ENCODE results near the gene PDLIM1.

PDLIM1 gene

GRCh38 chr10:95267251-95267650, 23.6 kb downstream of the PDLIM1 start:
- no peak overlapping the region for H3K4me3 ChIP-seq (ENCODE audit: low read depth, low read length)
- no peak for DNase-seq (ENCODE audit: low read depth)
- no peak for TF ChIP-seq CTCF (IDR thresholded peaks at IDR 0.05; ENCODE audit: control insufficient read depth, extremely low read depth, insufficient read depth)

- H3K4me3 ChIP-seq (ENCODE audit: low read depth, low read length), result no peak overlapping the region
- no peak for TF ChIP-seq CTCF (IDR thresholded peaks at IDR 0.05; ENCODE audit: control insufficient read depth, extremely low read depth, insufficient read depth)
- peak; percentile 86 for DNase-seq (ENCODE audit: low read depth)
Observed at GRCh38 chr10:95266674-95267095, 24.1 kb downstream of the PDLIM1 start.

- H3K4me3 ChIP-seq (ENCODE audit: low read depth, low read length), result no peak overlapping the region
- TF ChIP-seq CTCF (IDR thresholded peaks at IDR 0.05; ENCODE audit: control insufficient read depth, extremely low read depth, insufficient read depth), result no peak
- no peak for DNase-seq (ENCODE audit: low read depth)
Observed at GRCh38 chr10:95265572-95265971, 25.2 kb downstream of the PDLIM1 start.

GRCh38 chr10:95264227-95265051, 26.4 kb downstream of the PDLIM1 start:
- no peak overlapping the region for H3K4me3 ChIP-seq (ENCODE audit: low read depth, low read length)
- no peak for DNase-seq (ENCODE audit: low read depth)
- TF ChIP-seq CTCF (IDR thresholded peaks at IDR 0.05; ENCODE audit: control insufficient read depth, extremely low read depth, insufficient read depth), result no peak

- DNase-seq (ENCODE audit: low read depth), result no peak
- no peak for TF ChIP-seq CTCF (IDR thresholded peaks at IDR 0.05; ENCODE audit: control insufficient read depth, extremely low read depth, insufficient read depth)
- no peak overlapping the region for H3K4me3 ChIP-seq (ENCODE audit: low read depth, low read length)
Observed at GRCh38 chr10:95263864-95264226, 27.0 kb downstream of the PDLIM1 start.

GRCh38 chr10:95262763-95263518, 27.9 kb downstream of the PDLIM1 start:
- TF ChIP-seq CTCF (IDR thresholded peaks at IDR 0.05; ENCODE audit: control insufficient read depth, extremely low read depth, insufficient read depth), result no peak
- no peak for DNase-seq (ENCODE audit: low read depth)
- H3K4me3 ChIP-seq (ENCODE audit: low read depth, low read length), result no peak overlapping the region

Measured in LNCaP clone FGC (cell line).